Sigmoid colon (tissue), 7 donors: Measurements from ENCODE around the gene CRABP2. TPM values are rescaled to one million over a fixed set of nuclear protein-coding genes. Genes with fewer than 3 reads are reported as not detected.
A peak's percentile ranks its signal among the peaks of the same experiment; 100 is the strongest.

Source experiments
- DNase-seq: peaks from one replicate; pipeline ENCODE4 v3.0.0-alpha.2; 2019
- H3K27ac ChIP-seq, 4 donors: fragments of 200-600 bp; sonication (generic); one replicate each; pipeline ENCODE4 v1.5.1; 2016 to 2019; ENCODE audit warnings: mild to moderate bottlenecking in 1 of 4
- H3K27me3 ChIP-seq, 3 donors: fragments of 200-600 bp; sonication (generic); one replicate each; pipeline ENCODE4 v1.5.1; 2019; ENCODE audit warnings: mild to moderate bottlenecking in 1 of 3
- H3K36me3 ChIP-seq, 4 donors: fragments of 200-600 bp; sonication (generic); one replicate each; pipeline ENCODE4 v1.5.1; 2016 to 2019
- H3K4me1 ChIP-seq, 4 donors: fragments of 200-600 bp; sonication (generic); one replicate each; pipeline ENCODE4 v1.5.1; 2017 to 2019
- H3K4me3 ChIP-seq, 4 donors: fragments of 200-600 bp; sonication (generic); one replicate each; pipeline ENCODE4 v1.5.1; 2017 to 2019; ENCODE audit warnings: mild to moderate bottlenecking in 2 of 4, moderate library complexity in 1 of 4
- H3K9me3 ChIP-seq, 4 donors: fragments of 200-600 bp in 3 of 4; sonication (generic) in 3 of 4; one replicate each; pipeline versions ENCODE4 v1.5.1 to v1.6.1; 2013 to 2019
- CTCF ChIP-seq, 4 experiments: fragments of 450-650 bp in 3 of 4; fragments of 200-600 bp in 1 of 4; IDR thresholded peaks; one replicate each; pipeline ENCODE4 v1.5.1; 2016 to 2019; ENCODE audit warnings: antibody characterized with exemption in 4 of 4, mild to moderate bottlenecking in 3 of 4, moderate library complexity in 2 of 4
- EP300 ChIP-seq, 4 donors: sonication (generic); formaldehyde crosslinking; IDR thresholded peaks; one replicate each; pipeline ENCODE4 v1.6.1; 2017; ENCODE audit warnings: antibody characterized with exemption in 4 of 4
- POLR2A ChIP-seq, 2 donors: fragments of 450-650 bp; IDR thresholded peaks; one replicate each; pipeline ENCODE4 v1.6.1; 2016; ENCODE audit warnings: antibody characterized with exemption in 2 of 2, mild to moderate bottlenecking in 2 of 2, moderate library complexity in 2 of 2
- POLR2AphosphoS5 ChIP-seq, 4 donors: sonication (generic); formaldehyde crosslinking; IDR thresholded peaks; one replicate each; pipeline ENCODE4 v1.6.1; 2017; ENCODE audit warnings: antibody characterized with exemption in 4 of 4
- WGBS, 2 donors: extraction: QIAGEN DNeasy Blood & Tissue Kit; methylation state at CpG; one replicate each; pipeline ENCODE4 v1.1.7; 2013; 5-methylcytosine and 5-hydroxymethylcytosine counted together
- intact Hi-C: fragments of 100-400 bp; cut with DNase I; formaldehyde crosslinking; loops from one replicate; pipeline ENCODE4 v1.15.1; 2023
- polyA plus RNA-seq, 3 donors: library from polyadenylated mRNA; stranded (reverse); fragments of 200-250 nt; gene quantifications; one replicate each; pipeline ENCODE4 v1.2.3, GENCODE V29; 2013
- total RNA-seq, 4 donors: library from RNA; depleted of rRNA; stranded (reverse); fragments of >200 nt; gene quantifications; one replicate each; pipeline ENCODE4 v1.1.0, GENCODE V29; 2016
- donor health status: healthy with polysubstance abuse.
- donor health status: Bipolar disorder and iron deficiency.
- donor health status: healthy.

CRABP2 gene
- total and polyA plus RNA-seq, 7 donors: 3.1 to 7.8 (median 4.9) TPM; not detected in 2

- no peaks in the 10 kb centered on the region for H3K9me3 ChIP-seq
- TF ChIP-seq POLR2A (IDR thresholded peaks at IDR 0.05) (no peak), EP300 (IDR thresholded peaks at IDR 0.05) (no peak), CTCF (IDR thresholded peaks at IDR 0.05) (no peak), POLR2AphosphoS5 (IDR thresholded peaks at IDR 0.05) (no peak)
- no peak for DNase-seq
- no peaks in the 10 kb centered on the region for H3K36me3 ChIP-seq
- no peak overlapping the region for H3K4me3 ChIP-seq
- peaks cover 0 to 72% (median 61%) of the 10 kb centered on the region in 4 donors for H3K4me1 ChIP-seq
- H3K27me3 ChIP-seq: no peaks in the 10 kb centered on the region
- intact Hi-C loops: no loop called here
- 83 to 89% methylated on average over 9 of the region's 9 CpGs for WGBS, 2 donors
- peak overlapping the region; percentile 77 to 86 (median 80) for H3K27ac ChIP-seq
Observed at GRCh38 chr1:156667968-156668709, 37.2 kb downstream of the CRABP2 start.

GRCh38 chr1:156667610-156667967, 37.8 kb downstream of the CRABP2 start:
- no peaks in the 10 kb centered on the region for H3K36me3 ChIP-seq
- H3K4me1 ChIP-seq: peaks cover 0 to 77% (median 66%) of the 10 kb centered on the region in 4 donors
- H3K27me3 ChIP-seq: no peaks in the 10 kb centered on the region
- no peak overlapping the region for H3K4me3 ChIP-seq
- TF ChIP-seq POLR2A (IDR thresholded peaks at IDR 0.05) (no peak), POLR2AphosphoS5 (IDR thresholded peaks at IDR 0.05) (no peak), CTCF (IDR thresholded peaks at IDR 0.05) (no peak), EP300 (IDR thresholded peaks at IDR 0.05) (no peak)
- no peak for DNase-seq
- H3K9me3 ChIP-seq: no peaks in the 10 kb centered on the region
- H3K27ac ChIP-seq: peak overlapping the region; percentile 77 to 86 (median 80)
- intact Hi-C loops: no loop called here
- 78 to 85% methylated on average over 5 of the region's 5 CpGs for WGBS, 2 donors

- no peak for DNase-seq
- intact Hi-C loops: no loop called here
- H3K27ac ChIP-seq: peak overlapping the region; percentile 77 to 86 (median 80)
- no peaks in the 10 kb centered on the region for H3K9me3 ChIP-seq
- no peaks in the 10 kb centered on the region for H3K36me3 ChIP-seq
- no peak overlapping the region for H3K4me3 ChIP-seq
- H3K27me3 ChIP-seq: no peaks in the 10 kb centered on the region
- H3K4me1 ChIP-seq: peaks cover 0 to 83% (median 72%) of the 10 kb centered on the region in 4 donors
- TF ChIP-seq POLR2A (IDR thresholded peaks at IDR 0.05) (no peak), CTCF (IDR thresholded peaks at IDR 0.05) (no peak), POLR2AphosphoS5 (IDR thresholded peaks at IDR 0.05) (no peak), EP300 (IDR thresholded peaks at IDR 0.05) (no peak)
- WGBS, 2 donors: 90% methylated on average over 9 of the region's 9 CpGs
Observed at GRCh38 chr1:156666862-156667609, 38.3 kb downstream of the CRABP2 start.

- no peaks in the 10 kb centered on the region for H3K36me3 ChIP-seq
- no peak for TF ChIP-seq EP300 (IDR thresholded peaks at IDR 0.05)
- 51 to 77% methylated on average over 3 of the region's 3 CpGs for WGBS, 2 donors
- H3K4me3 ChIP-seq: no peak overlapping the region
- intact Hi-C loops: no loop called here
- no peaks in the 10 kb centered on the region for H3K9me3 ChIP-seq
- peak overlapping the region; percentile 77 to 86 (median 80) for H3K27ac ChIP-seq
- peaks cover 0 to 98% (median 87%) of the 10 kb centered on the region in 4 donors for H3K4me1 ChIP-seq
- no peaks in the 10 kb centered on the region for H3K27me3 ChIP-seq
- DNase-seq: no peak
Observed at GRCh38 chr1:156665539-156665938, 39.8 kb downstream of the CRABP2 start.

- Histone ChIP-seq H3K27me3 (no peaks in the 10 kb centered on the region), H3K4me3 (peak overlapping the region in 1 of 4 donors; percentile 5), H3K9me3 (no peaks in the 10 kb centered on the region), H3K4me1 (peaks cover 0 to 99% (median 90%) of the 10 kb centered on the region in 4 donors), H3K27ac (peak overlapping the region; percentile 77 to 86 (median 80)), H3K36me3 (no peaks in the 10 kb centered on the region)
- DNase-seq: no peak
- TF ChIP-seq CTCF (IDR thresholded peaks at IDR 0.05): no peak
- peak in 2 of 4 donors; percentile 5 to 26 for TF ChIP-seq POLR2AphosphoS5 (IDR thresholded peaks at IDR 0.05)
- 14 to 27% methylated on average over 16 of the region's 16 CpGs for WGBS, 2 donors
- intact Hi-C loops: no loop called here
Observed at GRCh38 chr1:156664767-156665411, 40.5 kb downstream of the CRABP2 start.
